Brain pericyte (primary cell): ENCODE data around the gene FSIP1.

ENCODE experiments used
- DNase-seq: peaks from one replicate; pipeline ENCODE4 v3.0.0-alpha.2; 2012; ENCODE audit warnings: low read depth, low spot score

Gene FSIP1

GRCh38 chr15:39645138-39645975 is 137.3 kb downstream of the FSIP1 start:
- DNase-seq, result no peak

- DNase-seq, result no peak
Observed at GRCh38 chr15:39644136-39644535, 138.5 kb downstream of the FSIP1 start.

DNA sequence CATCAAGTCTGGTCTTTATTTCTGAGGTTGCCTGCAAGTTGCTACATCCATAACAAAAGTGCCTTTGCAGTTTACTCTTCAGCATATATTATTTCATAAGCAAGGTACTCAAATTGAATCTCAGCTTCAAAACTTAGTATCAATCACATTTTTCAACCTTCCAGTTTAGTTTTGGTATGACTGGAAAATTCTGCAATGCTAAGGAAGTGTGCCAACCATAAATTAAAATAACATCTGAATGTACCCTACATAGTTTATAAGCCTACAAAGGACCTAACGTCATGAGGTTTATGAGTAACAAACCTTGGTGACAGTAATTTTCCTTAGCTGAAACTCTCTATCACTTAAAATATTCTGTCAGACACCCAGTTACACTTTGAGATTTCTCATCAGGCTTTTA is 138.9 kb downstream of the FSIP1 start:
- no peak for DNase-seq

DNA sequence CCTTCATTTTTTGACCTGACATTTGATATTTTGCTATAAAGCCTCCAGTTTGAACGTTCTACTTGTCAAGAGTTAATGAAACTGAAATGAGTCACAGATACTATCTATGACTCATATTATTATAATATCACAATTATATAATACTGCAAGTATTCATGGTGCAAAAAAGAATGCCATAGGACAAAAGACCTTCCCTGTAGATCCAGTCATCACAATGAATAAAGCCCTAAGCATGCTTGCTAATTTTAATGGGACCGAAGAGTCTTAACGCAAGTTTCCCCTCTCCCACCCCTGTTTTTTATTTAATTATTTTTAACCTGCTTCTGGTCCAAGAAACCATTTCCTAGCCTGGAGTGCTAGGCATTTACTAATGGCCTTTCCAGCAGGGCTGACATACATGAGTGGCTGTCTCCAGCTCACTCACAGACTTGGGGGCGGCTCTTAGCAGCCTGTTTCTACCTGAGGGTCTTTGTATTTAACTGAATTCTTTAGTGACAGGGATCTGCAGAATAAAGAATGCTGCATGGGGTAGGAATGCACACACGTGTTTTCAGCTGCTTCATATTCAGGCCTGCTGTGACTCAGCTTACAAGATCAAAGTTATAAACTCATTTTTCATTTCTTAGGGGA is 140.5 kb downstream of the FSIP1 start:
- no peak for DNase-seq

GRCh38 chr15:39641191-39641889 is 141.3 kb downstream of the FSIP1 start:
- no peak for DNase-seq

GRCh38 chr15:39640665-39641064 is 142.0 kb downstream of the FSIP1 start:
- no peak for DNase-seq

DNA sequence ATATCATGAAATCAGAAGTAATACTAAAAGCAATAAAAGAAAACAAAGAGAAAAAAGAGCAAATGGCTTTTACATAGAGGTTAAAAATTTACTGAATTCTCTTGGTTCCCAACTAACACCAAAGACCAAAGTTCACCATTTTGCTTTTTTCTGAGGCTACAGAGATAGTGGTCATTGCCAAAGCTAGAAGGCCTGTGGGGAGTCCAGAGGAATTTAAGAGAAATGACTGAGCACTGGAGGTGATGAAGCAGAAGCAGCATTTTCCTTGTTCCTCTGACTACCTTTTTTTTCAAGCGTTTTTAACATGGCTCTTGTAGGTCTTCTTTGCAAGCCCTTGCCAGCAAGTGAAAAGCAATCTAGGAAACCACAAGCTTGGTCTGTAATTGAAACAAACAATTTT is 143.6 kb downstream of the FSIP1 start:
- no peak for DNase-seq

DNA sequence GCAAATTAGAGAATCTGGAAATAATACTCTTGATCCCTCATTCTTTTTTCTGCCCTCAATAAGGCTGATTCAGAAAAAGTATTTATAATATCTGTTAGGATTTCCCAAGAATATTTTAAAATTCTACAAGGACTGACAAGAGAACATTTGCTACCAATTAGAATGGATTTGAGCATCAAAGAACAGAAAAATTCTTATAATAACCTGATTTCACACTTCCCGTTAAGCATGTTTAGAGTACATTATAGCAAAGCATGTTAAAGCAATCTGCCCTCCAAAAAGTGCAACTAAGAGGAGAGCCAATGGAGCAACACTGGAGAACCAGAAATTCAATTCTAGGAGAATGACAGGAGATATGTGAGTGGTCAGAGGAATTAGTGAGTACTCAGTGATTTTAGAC is 144.6 kb downstream of the FSIP1 start:
- DNase-seq, result no peak

GRCh38 chr15:39631357-39631756 is 151.3 kb downstream of the FSIP1 start:
- DNase-seq, result no peak

- DNase-seq, result no peak
Observed at GRCh38 chr15:39629906-39630305, 152.7 kb downstream of the FSIP1 start.

DNA sequence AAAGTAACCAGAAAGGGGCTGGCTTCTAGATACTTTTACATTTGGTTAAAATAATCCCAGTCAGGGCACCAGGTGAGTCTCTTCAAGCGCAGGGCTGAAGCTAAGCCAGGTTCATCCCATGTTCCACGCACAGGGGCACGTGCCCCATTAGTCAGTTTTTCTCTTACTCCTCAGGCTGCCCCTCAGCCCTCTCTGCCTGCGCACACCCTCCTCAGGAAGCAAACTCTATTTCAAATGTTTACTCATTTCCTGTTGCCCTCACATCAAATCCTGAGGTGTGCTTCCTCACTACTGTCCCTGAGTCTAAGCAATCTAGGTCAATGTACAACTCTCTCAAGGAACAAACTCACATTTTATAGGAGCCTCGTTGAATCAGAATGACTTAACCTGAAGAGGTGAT is 153.3 kb downstream of the FSIP1 start:
- DNase-seq, result no peak

DNA sequence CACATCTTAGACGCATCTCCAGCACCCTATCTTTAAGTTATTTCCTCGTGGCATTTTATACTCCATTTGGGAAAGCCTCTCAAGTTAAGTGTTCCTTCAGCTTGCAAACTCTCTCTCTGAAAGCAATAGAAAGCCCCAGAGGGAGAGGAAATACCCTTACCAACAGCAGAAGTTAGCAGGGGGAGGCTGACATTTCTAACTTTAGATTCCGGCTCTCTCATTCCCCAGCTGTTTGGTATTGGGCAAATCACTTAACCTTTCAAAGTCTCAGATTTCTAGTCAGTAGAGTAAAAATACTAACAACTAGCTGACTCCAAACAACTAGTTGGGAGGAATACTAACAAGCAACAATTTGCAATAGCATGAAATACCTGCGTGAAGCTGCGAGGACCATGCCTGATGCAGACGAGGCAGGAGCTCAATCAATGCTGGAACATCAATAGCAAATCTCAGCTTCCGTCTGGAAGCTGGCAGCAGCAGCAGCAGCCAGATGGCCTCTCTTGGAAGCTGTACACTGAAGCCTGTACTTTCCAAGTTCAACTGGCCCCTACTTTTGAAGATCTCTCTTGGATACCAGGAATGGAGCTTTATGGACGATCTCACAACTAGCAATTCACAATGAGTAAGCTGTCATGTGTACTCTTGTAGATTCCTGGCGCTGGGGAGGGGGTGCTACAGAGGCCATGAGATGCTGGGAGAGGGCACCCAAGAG is 153.9 kb downstream of the FSIP1 start:
- DNase-seq, result no peak

DNA sequence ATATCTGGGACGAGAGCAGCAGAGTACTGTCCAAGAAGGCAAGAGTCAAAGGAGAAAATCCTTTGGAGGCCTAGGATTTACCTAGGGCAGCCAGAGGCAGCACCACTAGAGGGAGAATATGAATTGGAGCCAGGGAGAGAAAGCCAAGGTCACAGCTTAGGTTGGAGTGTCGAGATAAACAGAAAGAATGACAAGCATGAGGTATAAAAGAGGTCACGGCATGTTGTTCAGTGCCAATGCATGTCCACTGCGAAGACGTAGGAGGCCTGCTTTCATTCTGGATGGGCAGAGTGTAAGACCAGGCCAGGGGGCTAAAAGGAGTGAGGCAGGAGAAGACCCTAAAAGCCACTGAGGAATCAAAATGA is 154.5 kb downstream of the FSIP1 start:
- DNase-seq, result no peak

DNA sequence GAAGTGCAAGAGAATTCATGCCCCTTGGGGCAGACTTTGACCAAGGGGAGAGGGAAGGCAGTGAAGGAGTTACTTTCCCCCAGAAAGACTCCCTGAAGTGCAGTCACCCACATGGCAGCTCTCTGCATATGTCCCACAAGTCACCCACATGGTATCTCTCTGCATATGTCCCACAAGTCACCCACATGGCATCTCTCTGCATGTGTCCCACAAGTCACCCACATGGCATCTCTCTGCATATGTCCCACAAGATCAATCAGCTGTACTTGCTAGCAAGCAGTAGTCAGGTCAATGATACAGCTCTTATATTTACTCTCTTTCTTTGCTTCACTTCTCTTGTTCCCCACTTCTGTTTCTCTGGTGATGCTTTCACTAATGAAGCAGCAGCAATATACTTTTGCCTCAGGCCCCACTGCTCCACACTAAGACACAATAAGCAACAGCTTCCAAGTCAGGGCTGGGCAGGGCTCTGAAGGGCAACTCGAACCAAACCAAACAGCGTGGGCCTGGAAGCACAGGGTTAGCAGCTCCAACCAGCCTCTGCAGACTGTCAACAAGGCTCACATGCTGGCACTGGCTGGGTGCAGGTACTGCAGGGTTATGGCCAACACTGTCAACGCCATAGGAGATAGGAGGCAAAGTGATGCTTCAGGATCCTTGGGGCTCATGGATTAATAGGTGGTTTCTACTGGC is 155.0 kb downstream of the FSIP1 start:
- no peak for DNase-seq

DNA sequence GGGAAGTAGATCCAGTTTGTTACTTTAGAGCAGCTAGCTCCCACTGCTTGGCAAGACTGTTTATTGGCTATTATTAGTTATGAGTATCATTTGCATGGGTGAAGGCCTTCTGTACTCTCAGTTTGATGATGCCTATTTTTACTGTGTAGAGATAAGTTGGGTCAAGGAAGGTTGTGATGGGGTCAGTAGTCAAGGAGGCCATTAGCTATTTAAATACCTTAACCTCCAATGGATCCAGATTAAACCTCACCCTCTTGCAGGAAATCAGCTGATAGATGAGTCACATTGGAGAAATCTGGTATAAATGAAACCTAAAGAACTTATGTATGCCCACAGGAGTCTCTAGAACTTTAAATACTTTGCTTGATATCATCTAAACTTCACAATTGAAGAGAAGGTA is 156.8 kb downstream of the FSIP1 start:
- no peak for DNase-seq

DNA sequence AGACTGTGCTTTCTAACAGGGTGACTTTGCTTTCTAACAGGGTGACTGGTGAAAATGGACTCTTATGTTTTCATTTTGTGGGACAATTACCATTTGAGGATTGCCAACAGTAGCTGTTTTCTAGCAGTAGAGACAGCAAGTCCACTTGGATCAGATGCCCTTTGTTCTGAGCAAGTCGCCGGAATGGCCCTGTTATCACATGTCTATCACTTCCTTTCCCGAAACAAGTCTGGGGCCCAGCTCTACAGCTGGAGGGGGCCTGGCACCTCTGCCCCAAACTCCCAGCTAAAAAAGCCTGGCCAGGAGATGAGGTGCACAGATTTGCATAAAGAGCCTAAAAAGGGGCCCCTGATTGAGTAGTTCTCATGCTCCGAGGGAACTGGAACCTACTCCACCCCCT is 157.2 kb downstream of the FSIP1 start:
- no peak for DNase-seq

DNA sequence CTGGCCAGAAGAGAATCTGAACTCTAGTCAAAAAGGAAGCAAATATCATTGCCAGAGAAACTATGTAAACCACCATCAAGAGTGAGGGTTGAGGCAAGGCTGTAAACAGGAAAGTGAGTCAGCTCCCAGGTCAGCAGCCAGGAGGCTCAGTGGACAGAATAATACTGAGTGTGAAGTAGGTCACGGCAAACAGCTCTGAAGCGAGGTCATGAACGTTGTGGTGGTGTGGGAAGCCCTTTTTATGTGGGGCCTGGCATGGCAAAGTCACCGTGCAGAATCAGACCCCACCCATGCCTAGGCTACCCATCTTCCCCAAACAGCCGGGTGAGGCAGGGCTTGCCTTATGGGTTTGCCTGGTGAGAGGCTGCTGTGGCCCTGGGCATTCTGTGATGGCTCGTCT is 157.8 kb downstream of the FSIP1 start:
- peak; percentile 20 for DNase-seq

DNA sequence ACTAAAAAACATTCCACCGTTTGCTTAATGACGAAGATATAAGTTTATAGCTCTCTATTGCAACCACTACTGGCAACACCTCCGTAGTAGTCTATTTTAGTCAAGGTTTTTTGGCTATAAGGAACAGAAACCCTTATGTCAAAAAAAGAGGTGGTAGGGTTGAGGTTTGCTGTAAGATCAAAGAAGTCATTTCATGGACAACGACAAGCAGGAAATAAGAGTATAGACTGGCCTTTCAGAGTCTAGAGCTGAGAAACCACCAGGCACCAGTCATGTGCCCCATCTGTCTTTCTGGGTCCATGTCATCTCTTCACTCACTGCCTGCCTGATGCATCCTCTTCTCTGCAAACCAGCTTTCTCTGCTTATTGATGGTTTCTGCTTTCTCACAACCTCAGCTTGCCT is 159.1 kb downstream of the FSIP1 start:
- no peak for DNase-seq

DNA sequence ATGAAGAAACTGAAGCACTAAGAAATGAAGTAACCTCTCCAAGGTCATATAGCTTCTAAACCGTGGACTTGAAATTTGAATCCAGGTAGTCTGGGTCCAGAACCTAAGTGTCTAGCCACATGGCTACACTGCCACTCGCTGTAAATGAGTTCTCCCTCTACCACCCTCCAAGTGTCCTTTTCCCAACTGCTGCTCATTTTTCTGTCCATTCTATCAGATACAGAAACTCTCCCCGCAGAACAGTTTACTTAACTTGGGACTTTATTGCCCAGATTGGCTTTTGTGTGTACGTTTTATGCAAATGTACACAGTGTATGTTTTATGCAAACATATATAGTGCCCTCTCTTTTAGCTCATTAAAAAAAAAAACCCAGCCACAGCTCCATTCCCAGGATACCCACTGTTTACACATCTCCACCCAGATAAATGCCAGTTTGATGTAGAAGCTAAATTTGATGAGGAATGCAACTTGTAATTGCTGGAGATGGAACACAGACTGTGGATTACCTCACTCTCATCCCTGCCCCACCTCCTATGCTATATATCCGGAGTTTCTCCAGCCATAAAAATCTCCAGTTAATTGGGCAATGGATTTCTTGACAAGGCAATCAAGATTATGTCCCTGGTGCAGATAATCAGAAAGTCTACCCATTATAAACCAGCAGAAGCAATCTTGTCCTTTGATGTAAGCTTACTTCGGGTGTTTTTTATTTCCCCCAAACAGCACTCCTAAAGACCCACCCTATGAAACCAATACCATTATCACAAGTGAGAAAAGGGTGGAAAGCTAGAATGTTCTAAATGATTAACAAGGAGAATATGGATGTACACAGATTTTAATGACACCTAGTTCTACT is 159.8 kb downstream of the FSIP1 start:
- DNase-seq, result no peak

DNA sequence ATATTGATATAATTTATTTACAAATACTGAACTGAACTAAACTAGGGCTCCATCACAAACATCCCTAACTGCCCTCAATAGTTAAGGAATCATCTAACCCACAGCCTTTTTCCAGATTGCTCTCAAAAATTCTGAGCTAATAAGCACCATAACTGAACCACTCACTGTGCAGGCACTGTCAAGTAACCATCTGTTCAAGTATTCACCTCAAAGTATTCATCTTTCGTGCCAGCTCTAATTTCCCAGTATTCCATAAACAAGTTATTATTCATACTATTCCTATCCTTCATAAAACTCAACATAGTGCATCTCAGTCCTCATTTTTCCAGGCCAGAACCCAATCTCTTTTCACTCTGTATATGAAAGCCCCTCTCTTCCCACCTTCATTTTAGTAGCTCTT is 160.7 kb downstream of the FSIP1 start:
- DNase-seq, result no peak

DNA sequence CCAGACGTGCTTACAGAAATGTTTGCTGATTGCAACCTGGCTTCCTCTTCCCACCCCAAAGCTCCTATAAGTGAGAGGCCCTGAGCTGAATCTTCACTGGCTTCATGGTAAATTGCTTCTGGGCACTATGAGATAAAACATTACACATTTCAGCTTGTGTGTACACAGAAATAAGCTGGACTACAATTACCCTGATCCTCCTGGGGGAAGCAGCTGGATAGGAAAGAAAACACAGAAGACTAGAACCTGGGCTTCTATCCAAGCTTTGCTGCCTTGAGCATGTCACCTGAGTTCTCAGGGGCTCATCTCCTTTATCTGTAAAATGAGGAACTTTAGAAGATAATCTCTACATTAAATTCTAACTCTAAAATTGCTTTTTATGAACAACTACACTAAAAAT is 161.4 kb downstream of the FSIP1 start:
- no peak for DNase-seq
